GDM1 (cell line): Measurements from ENCODE around the gene VSTM2L.

Experiments
- DNase-seq: peaks from one replicate; lab custom pipeline; 2025; lab: John Stamatoyannopoulos, UW

The VSTM2L gene

DNA sequence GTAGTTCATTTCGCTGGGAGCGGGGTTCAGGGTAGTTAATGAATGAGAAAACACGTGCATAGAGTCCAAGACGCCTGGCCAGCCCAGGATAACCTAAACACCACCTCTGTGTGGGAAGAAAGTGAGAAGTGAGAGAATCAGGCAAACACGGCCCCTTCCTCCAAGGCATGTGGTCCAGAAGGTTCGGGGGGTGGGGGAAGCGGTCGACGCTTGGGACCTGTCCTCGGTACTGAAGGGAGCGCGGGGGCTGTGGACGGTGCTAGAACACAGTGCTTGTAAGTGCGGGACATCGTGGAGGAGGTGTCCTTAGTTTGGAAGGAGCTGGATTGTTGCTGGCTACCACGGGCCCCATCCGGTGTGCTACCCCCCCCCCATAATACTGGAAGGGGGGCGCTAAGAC is 1.7 kb upstream of the VSTM2L start:
- no peak for DNase-seq

DNA sequence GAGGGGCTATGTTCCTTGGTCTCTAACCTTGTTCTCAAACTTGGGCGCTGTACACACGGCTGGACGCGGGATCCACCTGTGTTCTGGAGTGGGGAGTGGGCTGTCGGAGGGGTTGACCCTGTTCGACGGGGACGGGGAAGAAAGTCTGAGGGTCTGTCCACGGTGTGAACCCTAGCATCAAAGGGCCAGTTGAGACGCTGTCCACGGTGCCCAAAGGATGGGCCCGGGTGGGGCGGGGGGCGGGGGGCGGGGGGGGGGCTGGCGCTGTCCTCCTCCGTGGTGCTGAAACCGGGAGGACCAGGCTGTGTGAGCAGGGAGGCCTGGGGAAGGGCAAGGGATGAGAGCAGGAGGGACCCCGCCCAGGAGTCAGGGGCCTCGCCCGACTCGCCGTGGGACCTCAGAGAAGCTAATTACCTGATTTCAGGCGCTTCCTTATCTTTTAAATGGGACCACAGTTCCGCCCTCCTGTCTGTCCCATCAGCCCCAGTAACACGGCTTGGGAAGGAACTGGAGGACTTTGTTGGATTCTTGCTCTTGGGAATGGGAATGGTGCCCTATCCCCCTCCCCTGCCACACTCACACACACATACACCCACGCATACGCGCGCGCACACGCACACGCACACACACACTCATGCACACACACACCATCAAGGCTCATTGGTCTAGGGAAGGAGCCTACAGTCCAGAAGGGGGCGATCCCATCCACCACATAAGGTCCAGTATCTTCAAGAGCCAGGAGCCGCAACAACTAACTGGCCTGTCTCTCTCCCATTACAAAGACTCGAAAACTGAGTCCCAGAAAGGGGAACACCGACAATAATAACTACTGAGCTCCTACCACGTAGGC is 1.0 kb upstream of the VSTM2L start:
- no peak for DNase-seq

GRCh38 chr20:37903317-37904007 is 535 bp downstream of the VSTM2L start:
- DNase-seq = no peak

GRCh38 chr20:37904008-37904642 is 1.2 kb downstream of the VSTM2L start:
- DNase-seq = no peak

GRCh38 chr20:37904845-37905373 is 2.0 kb downstream of the VSTM2L start:
- no peak for DNase-seq

GRCh38 chr20:37905671-37906613 is 3.0 kb downstream of the VSTM2L start:
- no peak for DNase-seq

GRCh38 chr20:37907330-37907676 is 4.4 kb downstream of the VSTM2L start:
- no peak for DNase-seq

DNA sequence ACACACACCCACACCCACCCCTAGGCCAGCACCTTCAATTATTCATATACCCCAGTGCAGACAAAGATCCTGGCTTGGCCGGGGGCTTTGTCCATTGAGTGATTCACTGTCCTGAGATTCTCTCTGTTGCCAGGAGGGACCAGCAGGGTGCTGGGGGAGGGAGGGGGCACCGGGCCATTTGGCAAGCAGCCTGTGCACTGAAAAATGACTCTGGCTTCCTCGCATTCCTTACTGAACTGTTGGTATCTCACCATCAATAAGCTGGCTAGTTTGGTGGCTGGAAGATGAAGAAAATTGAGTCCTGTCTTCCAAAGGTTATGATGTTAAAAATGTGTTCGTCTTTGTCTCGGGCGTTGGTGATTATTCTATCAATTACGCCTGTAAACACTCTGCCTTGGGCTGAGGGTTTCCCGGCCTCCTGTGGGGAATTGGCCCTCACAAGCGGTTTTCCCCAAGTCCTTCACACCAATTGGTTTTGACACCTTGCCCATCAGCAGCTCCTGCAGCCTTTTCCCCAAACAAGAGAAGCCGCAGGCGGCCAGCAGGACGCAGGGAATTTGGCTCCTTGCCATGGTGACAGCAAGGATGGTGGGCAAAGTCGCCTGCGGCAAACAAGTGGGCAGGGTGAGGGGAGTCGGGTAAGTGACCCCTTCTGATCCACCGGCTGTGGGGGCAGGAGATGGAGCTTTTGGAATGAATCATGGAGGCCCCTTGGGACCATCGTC is 4.9 kb downstream of the VSTM2L start:
- no peak for DNase-seq

- DNase-seq = no peak
These were observed 8.3 kb downstream of the VSTM2L start for GRCh38 chr20:37911261-37911660.

DNA sequence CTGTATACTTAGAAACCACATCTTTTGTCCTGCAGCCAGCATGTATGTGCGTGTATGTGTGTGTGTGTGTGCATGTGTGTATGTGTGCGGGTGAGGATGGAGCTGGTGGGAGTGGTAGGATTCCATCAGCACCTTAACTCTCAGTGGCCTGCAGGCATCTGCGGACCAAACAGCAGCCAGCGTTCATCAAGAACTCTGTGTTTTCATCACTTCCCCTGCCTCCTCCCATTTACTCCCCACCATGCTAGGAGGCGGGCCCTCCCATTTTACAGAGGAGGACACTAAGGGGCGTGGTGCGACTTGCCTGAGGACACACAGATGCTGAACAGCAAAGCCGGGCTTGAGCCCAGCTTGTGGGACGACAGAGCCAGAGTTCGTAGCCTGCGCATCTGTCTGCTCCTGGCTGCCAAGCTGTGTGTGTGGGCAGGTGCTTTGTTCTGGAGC is 8.9 kb downstream of the VSTM2L start:
- DNase-seq = no peak

DNA sequence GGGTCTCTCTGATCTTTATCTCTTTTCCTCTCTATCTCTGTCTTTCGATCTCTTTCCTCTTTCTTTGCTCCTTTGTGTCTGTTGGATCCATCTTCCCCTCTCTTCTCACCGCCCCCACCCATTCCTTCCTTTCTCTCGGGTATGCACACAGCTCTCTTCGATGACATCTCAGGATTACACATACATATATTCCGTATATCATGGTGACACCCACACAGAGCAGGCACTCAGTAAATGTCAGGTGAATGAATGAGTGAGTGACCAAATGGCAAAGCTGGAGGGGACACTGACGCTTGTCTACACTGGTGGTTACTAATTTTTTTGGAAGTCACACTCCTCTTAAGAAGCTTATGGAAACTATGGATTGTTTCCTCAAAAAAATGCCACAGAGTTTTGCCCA is 9.9 kb downstream of the VSTM2L start:
- no peak for DNase-seq

DNA sequence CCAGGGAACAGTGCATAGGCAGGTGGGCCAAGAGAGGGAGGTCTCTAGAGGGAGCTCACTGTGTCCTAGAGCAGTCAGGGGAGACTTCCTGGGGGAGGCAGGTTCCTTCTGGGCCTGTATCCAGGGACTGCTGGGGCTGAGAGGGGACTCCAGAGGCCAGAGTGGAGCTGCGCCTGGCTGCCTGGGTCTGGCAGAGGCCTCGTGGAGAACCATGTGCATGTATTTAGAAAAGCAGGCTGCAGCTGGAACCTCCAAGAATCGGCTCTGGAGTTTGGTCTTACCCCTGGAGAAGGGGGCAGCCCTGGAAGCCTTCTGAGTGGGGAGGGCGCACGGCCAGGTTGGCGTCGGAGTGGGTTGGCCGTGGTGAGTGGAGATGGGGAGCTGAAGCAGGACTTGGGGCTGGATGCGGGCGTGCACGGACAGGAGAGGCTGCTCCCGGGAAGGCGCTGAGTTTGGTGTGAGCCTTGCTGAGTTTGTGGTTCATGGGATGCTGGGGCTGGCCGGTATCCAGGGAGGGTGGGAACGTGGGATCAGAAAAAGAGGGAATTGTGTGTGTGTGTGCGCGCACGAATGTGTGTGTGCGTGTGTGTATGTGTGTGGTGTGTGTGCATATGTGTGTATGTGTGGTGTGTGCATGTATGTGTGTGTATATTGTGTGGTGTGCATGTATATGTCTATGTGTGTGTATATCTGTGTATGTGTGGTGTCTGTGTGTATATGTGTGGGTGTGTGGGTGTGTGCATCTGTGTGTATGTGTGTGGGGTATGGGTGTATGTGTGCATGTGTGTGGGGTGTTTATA is 10.8 kb downstream of the VSTM2L start:
- no peak for DNase-seq

- DNase-seq = no peak
These were observed 11.4 kb downstream of the VSTM2L start for GRCh38 chr20:37914367-37914671.

DNA sequence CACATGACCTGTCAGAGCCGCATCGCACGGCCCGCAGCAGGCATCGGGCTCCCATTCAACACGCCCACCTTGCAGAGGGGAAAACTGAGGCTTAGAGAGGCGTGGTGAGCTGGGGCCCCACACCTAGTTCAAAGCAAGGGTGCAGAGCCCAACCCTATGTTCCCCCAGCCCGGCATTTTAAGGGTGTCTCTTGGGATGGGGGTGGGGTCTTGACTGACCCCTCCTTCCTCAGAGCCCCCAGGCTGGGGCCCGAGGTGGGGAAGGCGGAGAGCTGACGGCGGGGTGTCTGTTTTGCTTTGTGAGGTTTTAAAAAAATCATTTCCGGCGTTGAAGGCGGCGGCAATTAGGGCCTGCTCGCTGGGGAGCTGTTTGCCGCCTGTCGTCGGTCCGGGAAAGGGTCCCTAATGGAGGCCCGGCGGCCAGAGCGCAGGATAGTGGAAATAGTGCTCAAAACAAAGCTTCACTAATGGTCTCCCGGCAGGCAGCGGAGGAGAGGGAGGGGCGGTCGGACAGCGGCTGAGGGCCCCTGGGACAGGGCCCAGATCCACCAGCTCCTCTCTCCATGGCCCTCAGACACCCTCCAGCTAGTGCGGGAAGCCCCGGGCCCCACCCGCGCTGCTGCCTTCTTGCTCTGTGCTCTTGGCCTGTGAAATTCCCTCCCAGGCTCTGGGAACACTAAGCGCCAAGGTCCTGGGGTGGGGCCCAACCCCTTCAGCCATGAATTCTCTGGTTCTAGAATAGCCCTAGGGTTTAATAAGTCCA is 11.9 kb downstream of the VSTM2L start:
- DNase-seq = no peak

DNA sequence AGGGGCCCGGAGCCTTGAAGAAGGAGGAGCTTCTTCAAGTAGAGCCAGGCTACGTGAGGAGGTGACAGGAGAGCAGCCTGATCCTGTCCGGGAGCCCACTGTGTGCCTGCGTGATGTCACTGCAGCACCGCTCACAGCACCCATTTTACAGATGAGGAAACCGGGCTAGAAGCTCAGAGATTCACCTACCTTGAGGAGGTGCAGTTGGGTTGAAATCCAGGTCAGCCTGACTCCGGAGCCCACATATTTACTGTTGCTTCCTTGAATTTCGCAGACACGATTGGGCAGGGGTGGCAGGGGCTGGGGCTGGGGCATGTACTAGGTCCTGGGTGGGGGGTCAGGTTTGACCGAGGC is 12.5 kb downstream of the VSTM2L start:
- DNase-seq = no peak

GRCh38 chr20:37915800-37916570 is 13.1 kb downstream of the VSTM2L start:
- DNase-seq = no peak

- no peak for DNase-seq
These were observed 14.5 kb downstream of the VSTM2L start for GRCh38 chr20:37917461-37917860.

DNA sequence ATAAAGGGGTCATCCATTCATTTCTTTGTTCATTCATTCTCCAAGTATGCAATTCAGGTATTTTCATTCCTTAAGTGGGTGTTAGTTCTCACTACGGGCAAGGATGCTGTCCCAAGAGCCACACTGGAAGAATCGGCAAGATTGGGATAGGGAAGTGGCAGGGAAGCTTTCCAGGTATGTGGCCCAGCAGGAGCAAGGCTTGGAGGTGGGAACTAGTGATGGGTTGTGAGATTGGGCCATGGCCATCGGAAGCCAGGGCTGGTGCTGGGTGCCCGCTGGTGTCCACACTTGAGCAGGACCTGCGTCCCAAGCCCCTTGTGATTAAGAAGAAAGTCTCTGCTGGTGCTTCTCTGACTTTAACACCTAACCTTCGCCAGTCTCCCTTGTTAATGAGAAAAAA is 15.1 kb downstream of the VSTM2L start:
- DNase-seq = no peak
